HepG2 (cell line): Measurements from ENCODE around the gene NDUFAF5. TPM values are rescaled to one million over a fixed set of nuclear protein-coding genes. Genes with fewer than 3 reads are reported as not detected.

Source experiments
- FOXP1 ChIP-seq, 2 experiments: fragments of 450-650 bp in 1 of 2; IDR thresholded peaks; 2 replicates each; pipeline ENCODE4 v1.6.1; 2017 to 2018; ENCODE audit warnings: antibody characterized with exemption in 1 of 2
- HHEX ChIP-seq: IDR thresholded peaks from 2 replicates; pipeline ENCODE4 v1.6.1; 2016; ENCODE audit warnings: control low read depth
- HOMEZ ChIP-seq: IDR thresholded peaks from 2 replicates; pipeline ENCODE4 v1.6.1; 2016; ENCODE audit warnings: low read depth
- KDM2A ChIP-seq: sonication (generic); formaldehyde crosslinking; IDR thresholded peaks from 2 replicates; pipeline ENCODE4 v1.4.0; 2020; ENCODE audit warnings: low read depth, missing genetic modification reagents, borderline replicate concordance
- MED1 ChIP-seq: sonication (generic); formaldehyde crosslinking; IDR thresholded peaks from 2 replicates; pipeline ENCODE4 v1.4.0; 2020; ENCODE audit warnings: missing genetic modification reagents
- SNAPC2 ChIP-seq: sonication (generic); formaldehyde crosslinking; IDR thresholded peaks from 2 replicates; pipeline ENCODE4 v1.8.1; 2022; ENCODE audit warnings: mild to moderate bottlenecking, missing genetic modification reagents
- THYN1 ChIP-seq: sonication (generic); formaldehyde crosslinking; IDR thresholded peaks from 2 replicates; pipeline ENCODE4 v1.8.1; 2023; ENCODE audit warnings: low read depth, mild to moderate bottlenecking, moderate library complexity, missing genetic modification reagents, borderline replicate concordance
- TP53 ChIP-seq: sonication (generic); formaldehyde crosslinking; conservative IDR thresholded peaks from 2 replicates; pipeline ENCODE4 v1.4.0; 2020; ENCODE audit warnings: missing genetic modification reagents
- ZNF205 ChIP-seq: IDR thresholded peaks from 2 replicates; pipeline ENCODE4 v1.6.1; 2018; ENCODE audit warnings: missing biosample characterization, missing genetic modification reagents
- ZNF225 ChIP-seq: sonication (generic); formaldehyde crosslinking; IDR thresholded peaks from 2 replicates; pipeline ENCODE4 v1.4.0; 2020; ENCODE audit warnings: mild to moderate bottlenecking, missing genetic modification reagents
- ZNF367 ChIP-seq: sonication (generic); formaldehyde crosslinking; IDR thresholded peaks from 2 replicates; pipeline ENCODE4 v1.4.0; 2020; ENCODE audit warnings: missing genetic modification reagents, borderline replicate concordance
- ZNF605 ChIP-seq: sonication (generic); formaldehyde crosslinking; IDR thresholded peaks from 2 replicates; pipeline ENCODE4 v1.8.0; 2022; ENCODE audit warnings: mild to moderate bottlenecking, missing genetic modification reagents
- ZNF646 ChIP-seq: sonication (generic); formaldehyde crosslinking; IDR thresholded peaks from 2 replicates; pipeline ENCODE4 v1.9.0; 2021; ENCODE audit warnings: mild to moderate bottlenecking, missing genetic modification reagents
- ZSCAN22 ChIP-seq: sonication (generic); formaldehyde crosslinking; IDR thresholded peaks from 2 replicates; pipeline ENCODE4 v1.4.0; 2020; ENCODE audit warnings: mild to moderate bottlenecking, missing genetic modification reagents
- polyA plus RNA-seq, 8 experiments: library from polyadenylated mRNA; depleted of rRNA in 3 of 8; stranded (reverse) in 7 of 8; unstranded in 1 of 8; fragments of >200 nt; fragmentation: Illumina TruSeq in 4 of 8; extraction: Trizol in 4 of 8; gene quantifications; 2 replicates each; pipeline versions ENCODE4 v1.2.1 to v1.2.3, GENCODE V29; 2011 to 2016; ENCODE audit warnings: low read depth in 4 of 8, missing spikeins in 1 of 8, mixed read lengths in 1 of 8; ENCODE audit not compliant: insufficient read depth in 1 of 8
- total RNA-seq, 5 experiments: library from RNA; depleted of rRNA; stranded (reverse); fragments of >200 nt; fragmentation: Illumina TruSeq; extraction: Trizol; gene quantifications; 2 replicates each; pipeline ENCODE4 v1.2.3, GENCODE V29; 2016; ENCODE audit warnings: low read depth in 1 of 5
- TF ChIP-seq, protein P1 (sequence below): sonication (generic); formaldehyde crosslinking; IDR thresholded peaks from 2 replicates; pipeline ENCODE4 v1.8.0; 2022; ENCODE audit warnings: mild to moderate bottlenecking, missing genetic modification reagents, moderate library complexity
- TF ChIP-seq, protein P2 (sequence below): IDR thresholded peaks from 2 replicates; pipeline ENCODE4 v1.6.1; 2016; ENCODE audit warnings: missing compliant biosample characterization, missing genetic modification reagents, borderline replicate concordance
- TF ChIP-seq, protein P3 (sequence below): sonication (generic); formaldehyde crosslinking; IDR thresholded peaks from 2 replicates; pipeline ENCODE4 v1.8.1; 2023; ENCODE audit warnings: mild to moderate bottlenecking, inconsistent platforms, moderate library complexity, missing genetic modification reagents, borderline replicate concordance

The NDUFAF5 gene
- total and polyA plus RNA-seq, 2 of the 13 experiments (the other 11 are each of a cell fraction or from before 2014, with no cell fraction given): 23.1 to 66.7 TPM

DNA sequence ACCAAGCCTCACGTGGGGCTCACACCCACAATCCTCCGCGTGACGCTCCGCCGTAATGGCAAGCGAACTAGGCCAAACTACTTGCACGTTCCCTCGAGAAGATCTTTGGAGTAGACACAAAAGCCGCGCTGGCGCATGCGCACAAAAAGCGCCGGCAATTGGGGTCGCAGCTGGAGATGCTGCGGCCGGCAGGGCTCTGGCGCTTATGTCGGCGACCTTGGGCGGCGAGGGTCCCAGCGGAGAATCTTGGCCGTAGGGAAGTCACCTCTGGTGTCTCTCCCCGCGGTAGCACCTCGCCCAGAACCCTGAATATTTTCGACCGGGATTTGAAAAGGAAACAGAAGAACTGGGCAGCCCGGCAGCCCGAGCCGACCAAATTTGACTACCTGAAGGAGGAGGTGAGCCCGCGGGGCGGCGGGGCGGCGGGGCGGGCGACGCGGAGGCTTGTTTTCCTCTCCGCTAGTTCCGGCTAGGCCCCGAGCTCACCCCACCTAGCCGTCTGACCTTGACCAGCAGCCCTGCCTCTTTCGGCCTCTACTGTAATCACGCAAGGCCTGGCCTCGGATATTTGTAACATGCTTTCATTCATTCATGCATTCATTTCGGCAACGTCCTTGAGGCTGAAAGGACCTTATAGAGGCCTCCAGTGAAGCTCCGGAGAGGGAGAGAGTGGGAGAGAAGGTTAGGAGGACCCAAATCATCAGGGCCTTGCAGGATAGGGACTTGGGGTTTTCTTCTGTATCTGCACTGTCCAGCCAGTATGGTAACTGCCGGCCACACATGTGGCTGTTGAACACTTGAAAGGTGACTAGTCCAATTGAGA, at the start of gene NDUFAF5, which contains the start of gene ESF1 (continued):
- no peak for TF ChIP-seq ZNF646 (CRISPR knock-in tag)
- TF ChIP-seq MED1: peak; percentile 84
- 0 out of 2 replicates have a peak, but pooled peaks have one; percentile 48 for TF ChIP-seq THYN1 (CRISPR knock-in tag)
- peak; percentile 100 for TF ChIP-seq HOMEZ (CRISPR knock-in tag)
- TF ChIP-seq SNAPC2 (CRISPR knock-in tag): 0 out of 2 replicates have a peak, but pooled peaks have one; percentile 89
- TF ChIP-seq TP53 (CRISPR knock-in tag): peak; percentile 89; the same call in 1 of the 2 replicates
- no peak for TF ChIP-seq ZSCAN22 (CRISPR knock-in tag)
- TF ChIP-seq, protein P1, sequence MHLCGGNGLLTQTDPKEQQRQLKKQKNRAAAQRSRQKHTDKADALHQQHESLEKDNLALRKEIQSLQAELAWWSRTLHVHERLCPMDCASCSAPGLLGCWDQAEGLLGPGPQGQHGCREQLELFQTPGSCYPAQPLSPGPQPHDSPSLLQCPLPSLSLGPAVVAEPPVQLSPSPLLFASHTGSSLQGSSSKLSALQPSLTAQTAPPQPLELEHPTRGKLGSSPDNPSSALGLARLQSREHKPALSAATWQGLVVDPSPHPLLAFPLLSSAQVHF: peak; percentile 99
- peak; percentile 76 for TF ChIP-seq ZNF605 (CRISPR knock-in tag)
- TF ChIP-seq, protein P2, sequence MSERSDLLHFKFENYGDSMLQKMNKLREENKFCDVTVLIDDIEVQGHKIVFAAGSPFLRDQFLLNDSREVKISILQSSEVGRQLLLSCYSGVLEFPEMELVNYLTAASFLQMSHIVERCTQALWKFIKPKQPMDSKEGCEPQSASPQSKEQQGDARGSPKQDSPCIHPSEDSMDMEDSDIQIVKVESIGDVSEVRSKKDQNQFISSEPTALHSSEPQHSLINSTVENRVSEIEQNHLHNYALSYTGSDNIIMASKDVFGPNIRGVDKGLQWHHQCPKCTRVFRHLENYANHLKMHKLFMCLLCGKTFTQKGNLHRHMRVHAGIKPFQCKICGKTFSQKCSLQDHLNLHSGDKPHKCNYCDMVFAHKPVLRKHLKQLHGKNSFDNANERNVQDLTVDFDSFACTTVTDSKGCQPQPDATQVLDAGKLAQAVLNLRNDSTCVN: peak; percentile 94
- TF ChIP-seq ZNF225: peak; percentile 4; the same call in 1 of the 2 replicates
- TF ChIP-seq ZNF367 (CRISPR knock-in tag): peak; percentile 93; the same call in 1 of the 2 replicates
- TF ChIP-seq, protein P3, sequence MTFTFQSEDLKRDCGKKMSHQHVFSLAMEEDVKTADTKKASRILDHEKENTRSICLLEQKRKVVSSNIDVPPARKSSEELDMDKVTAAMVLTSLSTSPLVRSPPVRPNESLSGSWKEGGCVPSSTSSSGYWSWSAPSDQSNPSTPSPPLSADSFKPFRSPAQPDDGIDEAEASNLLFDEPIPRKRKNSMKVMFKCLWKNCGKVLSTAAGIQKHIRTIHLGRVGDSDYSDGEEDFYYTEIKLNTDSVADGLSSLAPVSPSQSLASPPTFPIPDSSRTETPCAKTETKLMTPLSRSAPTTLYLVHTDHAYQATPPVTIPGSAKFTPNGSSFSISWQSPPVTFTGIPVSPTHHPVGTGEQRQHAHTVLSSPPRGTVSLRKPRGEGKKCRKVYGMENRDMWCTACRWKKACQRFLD (CRISPR knock-in tag): peak; percentile 98; the same call in 1 of the 2 replicates
- TF ChIP-seq HHEX (CRISPR knock-in tag): peak; percentile 76; the same call in 1 of the 2 replicates
- TF ChIP-seq FOXP1 (IDR thresholded peaks at IDR 0.05): no peak
- TF ChIP-seq FOXP1 (CRISPR knock-in tag; IDR thresholded peaks at IDR 0.05): peak; percentile 75
- peak; percentile 99 for TF ChIP-seq KDM2A (CRISPR knock-in tag)
- peak; percentile 85 for TF ChIP-seq ZNF205 (CRISPR knock-in tag)
